ENCODE data around the gene UBXN10.

DNA sequence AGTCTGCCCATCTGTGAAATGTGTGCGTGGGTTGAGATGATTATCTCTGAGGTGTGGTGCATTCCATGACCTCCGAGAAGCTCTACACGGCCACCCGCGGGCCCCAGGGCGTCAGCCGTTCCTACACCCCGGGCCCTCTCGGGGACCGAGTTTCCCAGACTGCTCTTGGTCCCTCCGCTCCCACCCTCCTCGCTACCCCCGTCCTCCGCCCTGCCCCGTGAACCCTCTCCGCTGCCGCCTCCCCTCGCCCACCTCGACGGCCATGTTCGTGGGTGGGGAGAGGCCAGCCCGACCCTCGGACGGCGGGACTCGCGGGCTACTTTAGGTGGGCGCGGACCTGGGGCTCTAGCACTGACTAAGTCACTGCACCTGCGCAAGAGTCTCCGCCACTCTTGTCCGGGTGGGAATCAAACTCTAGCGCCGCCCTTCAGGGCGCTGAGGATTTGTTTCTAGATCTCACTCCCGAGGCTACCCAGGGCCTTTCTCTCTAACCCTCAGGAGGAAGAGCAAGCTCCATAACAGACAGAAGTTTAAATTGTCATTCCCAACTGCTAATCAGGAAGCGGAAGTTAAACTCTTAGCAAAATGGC lies 57.1 kb downstream of the UBXN10 start:
- TF ChIP-seq, protein P1, sequence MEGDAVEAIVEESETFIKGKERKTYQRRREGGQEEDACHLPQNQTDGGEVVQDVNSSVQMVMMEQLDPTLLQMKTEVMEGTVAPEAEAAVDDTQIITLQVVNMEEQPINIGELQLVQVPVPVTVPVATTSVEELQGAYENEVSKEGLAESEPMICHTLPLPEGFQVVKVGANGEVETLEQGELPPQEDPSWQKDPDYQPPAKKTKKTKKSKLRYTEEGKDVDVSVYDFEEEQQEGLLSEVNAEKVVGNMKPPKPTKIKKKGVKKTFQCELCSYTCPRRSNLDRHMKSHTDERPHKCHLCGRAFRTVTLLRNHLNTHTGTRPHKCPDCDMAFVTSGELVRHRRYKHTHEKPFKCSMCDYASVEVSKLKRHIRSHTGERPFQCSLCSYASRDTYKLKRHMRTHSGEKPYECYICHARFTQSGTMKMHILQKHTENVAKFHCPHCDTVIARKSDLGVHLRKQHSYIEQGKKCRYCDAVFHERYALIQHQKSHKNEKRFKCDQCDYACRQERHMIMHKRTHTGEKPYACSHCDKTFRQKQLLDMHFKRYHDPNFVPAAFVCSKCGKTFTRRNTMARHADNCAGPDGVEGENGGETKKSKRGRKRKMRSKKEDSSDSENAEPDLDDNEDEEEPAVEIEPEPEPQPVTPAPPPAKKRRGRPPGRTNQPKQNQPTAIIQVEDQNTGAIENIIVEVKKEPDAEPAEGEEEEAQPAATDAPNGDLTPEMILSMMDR (IDR thresholded peaks at IDR 0.05): no peak
- TF ChIP-seq POLR2A (IDR thresholded peaks at IDR 0.05): no peak
